Urothelium cell line (cell line): Measurements from ENCODE around the gene SH2D3A.

Experiments
- DNase-seq: peaks from one replicate; pipeline ENCODE4 v3.0.0; 2011; ENCODE audit warnings: low spot score, mixed read lengths
- FAIRE-seq: peaks from 2 replicates; lab custom pipeline; 2011; peaks lifted over from hg19 to GRCh38; lab: Jason Lieb, UNC

SH2D3A gene

DNA sequence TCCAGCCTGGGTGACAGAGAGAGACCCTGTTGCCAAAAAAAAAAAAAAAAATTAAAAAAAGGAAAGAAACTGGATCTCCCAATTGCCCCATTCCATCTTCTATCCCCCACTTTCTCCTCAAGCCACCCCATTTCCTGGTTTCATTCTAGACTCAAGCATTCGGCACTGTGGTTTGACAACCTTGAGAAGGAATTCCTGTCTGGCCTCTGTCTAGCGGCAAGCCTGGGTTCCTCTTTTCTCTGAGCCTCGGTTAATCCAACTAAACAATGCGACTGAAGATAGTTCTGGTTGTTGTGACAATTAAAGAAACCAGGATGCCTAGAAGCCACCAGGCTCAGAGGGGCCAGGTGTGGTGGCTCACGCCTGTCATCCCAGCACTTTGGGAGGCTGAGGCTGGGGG is 43.5 kb downstream of the SH2D3A start:
- DNase-seq, result no peak
- FAIRE-seq, result no peak

- DNase-seq (peak; percentile 55), FAIRE-seq (no peak)
Measured at GRCh38 chr19:6723108-6723618, 44.1 kb downstream of the SH2D3A start.

DNA sequence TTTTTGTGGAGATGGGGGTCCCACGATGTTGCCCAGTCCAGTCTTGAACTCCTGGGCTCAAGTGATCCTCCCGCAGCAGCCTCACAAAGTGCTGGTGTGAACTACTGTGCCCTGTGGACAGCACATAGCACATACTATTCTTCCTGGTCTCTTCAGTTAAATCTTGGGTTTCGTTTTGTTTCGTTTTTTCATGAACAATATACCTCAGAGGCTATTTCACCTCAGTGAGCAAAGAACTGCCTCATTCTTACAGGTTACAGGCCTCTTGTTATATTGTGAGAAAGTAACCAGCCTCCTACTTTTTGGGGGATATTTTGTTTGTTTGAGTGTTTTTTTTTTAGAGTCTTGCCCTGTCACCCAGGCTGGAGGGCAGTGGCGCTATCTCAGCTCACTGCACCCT is 45.5 kb downstream of the SH2D3A start:
- FAIRE-seq, result no peak
- no peak for DNase-seq

- FAIRE-seq, result no peak
- DNase-seq, result no peak
Measured at GRCh38 chr19:6721138-6721474, 46.1 kb downstream of the SH2D3A start.

- DNase-seq (no peak), FAIRE-seq (no peak)
Measured at GRCh38 chr19:6720369-6721137, 46.7 kb downstream of the SH2D3A start, which contains the start of gene C3. Gene C3, minus strand, starts transcription at chr19:6720650. Its CDS starts 61 bp downstream, at chr19:6720589.

- DNase-seq, result no peak
- FAIRE-seq, result no peak
Measured at GRCh38 chr19:6719992-6720368, 47.3 kb downstream of the SH2D3A start.

DNA sequence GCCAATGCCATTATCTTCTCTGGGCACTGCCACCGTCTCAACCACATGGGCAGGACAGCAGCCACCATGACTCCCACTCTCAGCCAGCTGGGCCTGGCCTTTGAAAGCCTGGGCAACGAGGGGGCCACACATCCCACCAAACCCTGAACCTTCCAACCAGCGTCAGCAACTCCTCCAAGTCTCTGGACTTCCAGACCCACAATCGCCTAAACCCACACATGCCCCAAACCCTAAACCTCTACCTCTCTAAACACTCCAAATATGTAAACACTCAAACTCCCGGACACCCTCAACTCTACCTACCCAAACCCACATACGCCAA is 47.7 kb downstream of the SH2D3A start:
- FAIRE-seq, result no peak
- no peak for DNase-seq

GRCh38 chr19:6718741-6719539 is 48.3 kb downstream of the SH2D3A start:
- no peak for FAIRE-seq
- no peak for DNase-seq

DNA sequence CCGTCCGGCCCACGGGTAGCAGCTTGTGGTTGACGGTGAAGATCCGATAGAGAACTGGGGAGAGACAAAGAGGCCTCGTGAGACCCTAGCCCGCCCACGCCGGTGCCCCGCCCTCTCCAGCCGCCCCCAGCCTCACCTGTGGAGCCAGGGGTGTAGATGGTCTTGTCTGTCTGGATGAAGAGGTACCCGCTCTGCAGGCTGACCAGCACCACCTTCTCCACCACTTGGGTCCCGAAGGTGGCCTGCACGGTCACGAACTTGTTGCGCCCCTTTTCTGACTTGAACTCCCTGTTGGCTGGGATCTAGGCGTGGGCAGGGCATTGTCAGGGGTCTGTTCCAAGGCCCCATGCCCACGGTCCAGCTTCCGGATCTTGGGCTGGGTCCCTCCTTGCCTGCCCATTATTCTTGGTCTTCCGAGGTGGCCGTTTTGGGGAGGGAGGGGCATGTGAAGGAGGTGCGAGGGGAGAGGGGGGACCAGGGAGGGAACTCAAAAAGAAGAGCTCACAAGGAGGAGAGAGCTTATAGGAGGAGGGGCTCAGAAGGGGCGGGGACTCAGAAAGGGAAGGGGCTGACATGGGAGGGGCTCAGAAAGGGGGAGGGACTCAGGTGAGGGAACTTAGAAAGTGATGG is 49.0 kb downstream of the SH2D3A start:
- no peak for DNase-seq
- FAIRE-seq, result no peak

DNA sequence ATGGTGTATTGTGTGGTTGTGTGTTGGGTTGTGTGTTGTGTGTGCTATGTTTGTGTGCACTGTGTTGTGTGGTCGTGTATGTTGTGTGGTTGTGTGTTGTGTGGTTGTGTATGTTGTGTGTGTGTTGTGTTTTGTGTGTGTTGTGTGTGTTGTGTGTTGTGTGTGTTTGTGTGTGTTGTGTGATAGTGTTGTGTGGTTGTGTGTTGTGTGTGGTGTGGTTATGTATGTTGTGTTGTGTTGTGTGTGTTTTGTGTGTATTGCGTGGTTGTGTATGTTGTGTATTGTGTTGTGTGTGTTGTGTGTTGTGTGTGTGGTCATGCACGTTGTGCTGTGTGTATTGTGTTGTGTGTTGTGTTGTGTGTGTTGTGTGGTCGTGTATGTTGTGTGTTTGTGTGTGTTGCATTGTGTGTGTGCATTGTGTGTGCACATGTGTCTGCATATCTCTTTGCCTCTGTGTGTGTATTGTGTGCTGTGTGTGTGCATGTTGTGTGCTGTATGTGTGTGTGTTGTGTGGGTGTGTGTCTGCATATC is 49.7 kb downstream of the SH2D3A start:
- DNase-seq, result no peak

GRCh38 chr19:6717036-6717435 is 50.2 kb downstream of the SH2D3A start:
- DNase-seq (no peak), FAIRE-seq (no peak)

More for the DNA sequence above, 49.7 kb downstream of the SH2D3A start:
- peak; percentile 99 for FAIRE-seq

DNA sequence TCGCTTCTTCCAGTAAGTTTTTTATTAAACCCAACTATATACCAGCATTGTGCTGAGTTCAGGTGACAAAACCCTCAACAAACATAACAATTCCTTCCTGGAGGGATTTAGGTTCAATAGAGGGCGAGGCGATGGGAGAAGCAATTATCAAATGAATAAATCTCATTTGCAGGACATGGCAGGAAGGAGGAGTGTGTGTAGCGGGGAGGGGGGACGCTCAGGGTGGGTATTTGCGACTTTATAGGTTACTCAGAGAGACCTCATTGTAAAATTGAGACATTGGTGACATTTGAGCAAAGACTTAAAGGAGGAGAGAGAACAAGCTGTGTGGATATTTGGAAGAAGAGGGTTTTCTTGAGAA is 50.6 kb downstream of the SH2D3A start:
- FAIRE-seq, result no peak
- no peak for DNase-seq

- FAIRE-seq (no peak), DNase-seq (no peak)
Measured at GRCh38 chr19:6714749-6715555, 52.3 kb downstream of the SH2D3A start.

GRCh38 chr19:6713773-6714692 is 53.2 kb downstream of the SH2D3A start:
- FAIRE-seq, result no peak
- DNase-seq, result no peak

- no peak for FAIRE-seq
- no peak for DNase-seq
Measured at GRCh38 chr19:6712692-6713670, 54.3 kb downstream of the SH2D3A start.

DNA sequence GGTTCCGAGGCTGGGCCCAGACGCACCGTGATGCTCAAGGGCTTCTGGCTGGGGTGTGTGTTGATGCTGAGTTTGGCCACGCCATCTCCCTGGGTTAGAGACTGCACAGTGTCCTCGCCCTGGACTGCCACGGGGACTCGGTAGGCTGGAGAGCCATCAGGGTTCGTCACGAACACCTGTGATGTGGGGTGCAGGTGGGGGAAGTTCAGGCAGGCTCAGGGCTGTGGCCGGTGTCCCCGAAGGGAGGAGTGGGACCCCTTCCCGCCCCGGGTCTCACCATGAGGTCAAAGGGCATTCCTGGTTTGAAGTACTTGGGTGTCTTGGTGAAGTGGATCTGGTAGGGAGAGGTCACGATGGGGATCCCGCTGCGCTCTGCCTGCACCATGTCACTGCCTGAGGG is 55.0 kb downstream of the SH2D3A start:
- FAIRE-seq (no peak), DNase-seq (no peak)

DNA sequence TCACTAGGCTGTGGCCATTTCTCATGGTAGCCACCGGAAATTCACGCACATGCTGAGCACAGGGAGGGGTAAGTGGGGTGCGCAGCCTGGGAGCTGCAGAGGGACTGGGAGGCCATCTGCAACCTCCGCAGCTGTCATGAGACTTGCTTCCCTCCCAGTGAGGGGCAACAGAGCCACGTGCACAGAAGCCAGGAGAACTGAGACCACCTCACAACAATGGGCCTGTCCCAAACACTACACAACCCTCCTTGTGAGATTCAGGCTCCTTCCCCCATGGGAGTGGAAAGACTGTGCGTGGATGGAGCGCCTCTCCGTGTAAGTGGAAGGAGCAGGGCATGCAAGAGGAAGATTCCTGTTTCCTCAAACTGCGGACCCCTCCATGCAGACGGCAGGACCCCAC is 55.6 kb downstream of the SH2D3A start:
- no peak for FAIRE-seq
- DNase-seq, result no peak

- FAIRE-seq (no peak), DNase-seq (no peak)
Measured at GRCh38 chr19:6711078-6711361, 56.2 kb downstream of the SH2D3A start.
